Ishikawa (cell line): ENCODE data around the gene RAPGEF6.

Source experiments
- CEBPB ChIP-seq: IDR thresholded peaks from 2 replicates; pipeline ENCODE4 v1.6.1; 2012
- EGR1 ChIP-seq: IDR thresholded peaks from 2 replicates; pipeline ENCODE4 v1.6.1; 2012
- EP300 ChIP-seq: IDR thresholded peaks from 2 replicates; pipeline ENCODE4 v1.6.1; 2012; ENCODE audit warnings: borderline replicate concordance
- MAX ChIP-seq: IDR thresholded peaks from 2 replicates; pipeline ENCODE4 v1.6.1; 2012
- NFIC ChIP-seq: IDR thresholded peaks from 2 replicates; pipeline ENCODE4 v1.6.1; 2012
- RAD21 ChIP-seq: IDR thresholded peaks from 2 replicates; pipeline ENCODE4 v1.6.1; 2012; ENCODE audit warnings: low read depth
- REST ChIP-seq: IDR thresholded peaks from 2 replicates; pipeline ENCODE4 v1.6.1; 2012; ENCODE audit warnings: low read depth, mild to moderate bottlenecking
- TAF1 ChIP-seq: IDR thresholded peaks from 2 replicates; pipeline ENCODE4 v1.6.1; 2012; ENCODE audit warnings: low read depth, mild to moderate bottlenecking
- USF1 ChIP-seq: IDR thresholded peaks from 2 replicates; pipeline ENCODE4 v1.6.1; 2012
- YY1 ChIP-seq: IDR thresholded peaks from 2 replicates; pipeline ENCODE4 v1.6.1; 2012; ENCODE audit warnings: low read depth

DNA sequence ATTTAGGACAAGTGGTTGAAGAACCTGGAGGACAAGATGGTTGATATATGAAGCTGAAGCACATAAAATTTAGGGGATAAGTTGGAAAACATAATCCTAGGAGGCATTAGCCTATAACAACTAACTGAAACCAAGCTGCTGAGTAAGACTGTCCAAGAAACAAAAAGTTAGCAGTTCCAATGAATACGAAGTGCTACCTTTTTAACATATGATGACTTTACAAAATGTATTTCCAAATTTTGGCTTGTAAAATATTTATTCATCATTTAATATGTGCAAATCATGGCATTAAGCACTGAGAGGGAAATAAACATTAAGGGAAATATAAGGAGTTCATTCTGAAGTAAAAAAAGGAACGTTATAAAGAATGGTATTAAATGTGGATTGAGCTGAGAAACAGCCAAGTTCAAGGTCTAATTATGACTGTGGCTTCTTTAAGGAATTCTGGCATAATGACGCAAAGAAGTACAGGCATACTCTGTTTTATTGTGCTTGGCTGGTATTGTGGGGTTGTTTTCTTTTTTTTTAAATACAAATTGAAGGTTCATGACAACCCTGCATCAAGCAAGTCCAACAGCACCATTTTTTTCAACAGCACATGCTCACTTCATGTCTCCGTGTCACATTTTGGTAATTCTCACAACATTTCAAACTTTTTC, 7.7 kb downstream of the RAPGEF6 start:
- no peak for TF ChIP-seq YY1
- TF ChIP-seq MAX = no peak
- no peak for TF ChIP-seq REST
- TF ChIP-seq RAD21 = no peak
- no peak for TF ChIP-seq NFIC
- no peak for TF ChIP-seq EGR1
- no peak for TF ChIP-seq CEBPB
- no peak for TF ChIP-seq EP300
- no peak for TF ChIP-seq USF1
- TF ChIP-seq TAF1 = no peak
